Measurements from ENCODE around the gene HRH1. TPM values are rescaled to one million over a fixed set of nuclear protein-coding genes. Genes with fewer than 3 reads are reported as not detected.

Gene HRH1
- total and polyA plus RNA-seq, 2 of the 13 experiments (the other 11 are each of a cell fraction or from before 2014, with no cell fraction given) = not detected

DNA sequence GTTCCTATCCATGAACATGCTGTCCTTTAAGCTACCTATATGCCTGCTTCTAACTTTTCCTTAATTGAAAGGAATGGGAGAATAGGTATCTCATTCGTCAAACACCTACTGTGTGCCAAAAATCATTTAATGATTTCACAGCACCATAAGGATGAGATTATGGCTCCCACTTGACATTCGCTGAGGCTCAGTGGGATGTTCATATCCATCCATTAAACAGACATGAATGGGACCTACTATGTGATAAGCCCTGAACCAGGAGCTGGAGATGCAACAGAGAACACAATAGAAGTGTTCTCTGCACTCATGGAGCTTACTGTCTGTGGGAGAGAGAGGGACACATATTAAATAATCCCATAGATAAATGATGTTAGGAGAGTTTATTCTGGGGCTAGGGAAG is 49.7 kb downstream of the HRH1 start:
- peaks cover 0 to 9% of the 10 kb centered on the region in 2 experiments for H3K27me3 ChIP-seq (ENCODE audit: control insufficient read depth in 1 of 2, insufficient read depth in 2 of 2, low read length in 2 of 2)
- no peak overlapping the region for H3K27ac ChIP-seq (ENCODE audit: extremely low read length, insufficient read depth, low read length)
- H3K9ac ChIP-seq (ENCODE audit: insufficient read depth, low read depth, low read length) = no peak overlapping the region
- H3K36me3 ChIP-seq (replicated peaks in 1 of 2; ENCODE audit: control insufficient read depth in 1 of 2, insufficient read depth in 2 of 2, low read length in 2 of 2) = no peaks in the 10 kb centered on the region
- no peak for FAIRE-seq
- no peak overlapping the region for H3K4me3 ChIP-seq (replicated peaks in 1 of 3; ENCODE audit: insufficient read depth in 1 of 3, low read depth in 2 of 3, low read length in 3 of 3)
- no peak overlapping the region for H2AFZ ChIP-seq (ENCODE audit: low read length)
- H3K79me2 ChIP-seq (ENCODE audit: insufficient read depth, low read length) = no peaks in the 10 kb centered on the region
- DNase-seq (ENCODE audit: low spot score) = no peak
- no peaks in the 10 kb centered on the region for H4K20me1 ChIP-seq (ENCODE audit: insufficient read depth, low read length)
- ATAC-seq = no peak
- no TSS peak for BruUV-seq (replicated peaks)
- in situ Hi-C loops (cut with HindIII; ENCODE audit: extremely low pct_ligation_motif_present, low pct_unique_long_range_greater_than_20kb) = no loop called here
- H3K4me1 ChIP-seq (ENCODE audit: insufficient read depth, low read length) = peaks cover 6% of the 10 kb centered on the region; the same call in 1 of the 2 replicates
- intact Hi-C loops (cut with micrococcal nuclease; ENCODE audit: unreplicated experiment) = no loop called here
- WGBS (ENCODE audit: low lambda C conversion rate) = 0% methylated on average over 2 of the region's 2 CpGs
- no peaks in the 10 kb centered on the region for H3K9me3 ChIP-seq (ENCODE audit: low read length)
- ChIA-PET POLR2A (no interaction called here), CTCF (ENCODE audit: low intra/inter-chr PET ratio, low total read pairs) (no interaction called here)
- no peak overlapping the region for H3K4me2 ChIP-seq (ENCODE audit: low read depth, low read length)
- TF ChIP-seq DMAP1 (CRISPR knock-in tag; IDR thresholded peaks at IDR 0.05) (no peak), ZNF609 (CRISPR knock-in tag; IDR thresholded peaks at IDR 0.05; ENCODE audit: borderline replicate concordance) (no peak), REXO4 (CRISPR knock-in tag; IDR thresholded peaks at IDR 0.05; ENCODE audit: borderline replicate concordance) (no peak), ZFP37 (CRISPR knock-in tag; IDR thresholded peaks at IDR 0.05; ENCODE audit: borderline replicate concordance) (no peak), FOXJ3 (CRISPR knock-in tag; IDR thresholded peaks at IDR 0.05; ENCODE audit: borderline replicate concordance) (no peak), CAMTA2 (CRISPR knock-in tag; IDR thresholded peaks at IDR 0.05; ENCODE audit: borderline replicate concordance) (no peak), ZNF615 (CRISPR knock-in tag; IDR thresholded peaks at IDR 0.05; ENCODE audit: borderline replicate concordance) (no peak), HOMEZ (CRISPR knock-in tag; IDR thresholded peaks at IDR 0.05; ENCODE audit: low read depth) (no peak), CCAR2 (optimal IDR thresholded peaks at IDR 0.05; ENCODE audit: low read depth, low read length) (no peak), ZFP41 (CRISPR knock-in tag; IDR thresholded peaks at IDR 0.05; ENCODE audit: borderline replicate concordance) (no peak), GMEB2 (CRISPR knock-in tag; IDR thresholded peaks at IDR 0.05; ENCODE audit: low read depth) (no peak)
- TF ChIP-seq, protein P1, sequence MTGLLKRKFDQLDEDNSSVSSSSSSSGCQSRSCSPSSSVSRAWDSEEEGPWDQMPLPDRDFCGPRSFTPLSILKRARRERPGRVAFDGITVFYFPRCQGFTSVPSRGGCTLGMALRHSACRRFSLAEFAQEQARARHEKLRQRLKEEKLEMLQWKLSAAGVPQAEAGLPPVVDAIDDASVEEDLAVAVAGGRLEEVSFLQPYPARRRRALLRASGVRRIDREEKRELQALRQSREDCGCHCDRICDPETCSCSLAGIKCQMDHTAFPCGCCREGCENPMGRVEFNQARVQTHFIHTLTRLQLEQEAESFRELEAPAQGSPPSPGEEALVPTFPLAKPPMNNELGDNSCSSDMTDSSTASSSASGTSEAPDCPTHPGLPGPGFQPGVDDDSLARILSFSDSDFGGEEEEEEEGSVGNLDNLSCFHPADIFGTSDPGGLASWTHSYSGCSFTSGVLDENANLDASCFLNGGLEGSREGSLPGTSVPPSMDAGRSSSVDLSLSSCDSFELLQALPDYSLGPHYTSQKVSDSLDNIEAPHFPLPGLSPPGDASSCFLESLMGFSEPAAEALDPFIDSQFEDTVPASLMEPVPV (CRISPR knock-in tag; IDR thresholded peaks at IDR 0.05) = no peak
- TF ChIP-seq, protein P2, sequence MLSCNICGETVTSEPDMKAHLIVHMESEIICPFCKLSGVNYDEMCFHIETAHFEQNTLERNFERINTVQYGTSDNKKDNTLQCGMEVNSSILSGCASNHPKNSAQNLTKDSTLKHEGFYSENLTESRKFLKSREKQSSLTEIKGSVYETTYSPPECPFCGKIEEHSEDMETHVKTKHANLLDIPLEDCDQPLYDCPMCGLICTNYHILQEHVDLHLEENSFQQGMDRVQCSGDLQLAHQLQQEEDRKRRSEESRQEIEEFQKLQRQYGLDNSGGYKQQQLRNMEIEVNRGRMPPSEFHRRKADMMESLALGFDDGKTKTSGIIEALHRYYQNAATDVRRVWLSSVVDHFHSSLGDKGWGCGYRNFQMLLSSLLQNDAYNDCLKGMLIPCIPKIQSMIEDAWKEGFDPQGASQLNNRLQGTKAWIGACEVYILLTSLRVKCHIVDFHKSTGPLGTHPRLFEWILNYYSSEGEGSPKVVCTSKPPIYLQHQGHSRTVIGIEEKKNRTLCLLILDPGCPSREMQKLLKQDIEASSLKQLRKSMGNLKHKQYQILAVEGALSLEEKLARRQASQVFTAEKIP (CRISPR knock-in tag; IDR thresholded peaks at IDR 0.05; ENCODE audit: borderline replicate concordance) = no peak
